GM13976 (cell line): Measurements from ENCODE around the gene ZNF512.

ENCODE experiments used
- DNase-seq: peaks from one replicate; pipeline ENCODE4 v3.0.0; 2012; ENCODE audit warnings: low spot score
- CTCF ChIP-seq: IDR thresholded peaks from 2 replicates; pipeline ENCODE4 v1.5.1; 2012; ENCODE audit warnings: borderline replicate concordance, mild to moderate bottlenecking; ENCODE audit not compliant: insufficient read depth; ENCODE audit errors: extremely low read depth, missing control alignments, control extremely low read depth
- in situ Hi-C: fragments of 300-500 bp; cut with MboI; formaldehyde crosslinking; loops from one replicate; pipeline ENCODE4 v1.12.0; 2022; ENCODE audit warnings: low sequenced_read_pairs, mixed read lengths, inconsistent platforms; ENCODE audit not compliant: unreplicated experiment

Gene ZNF512

DNA sequence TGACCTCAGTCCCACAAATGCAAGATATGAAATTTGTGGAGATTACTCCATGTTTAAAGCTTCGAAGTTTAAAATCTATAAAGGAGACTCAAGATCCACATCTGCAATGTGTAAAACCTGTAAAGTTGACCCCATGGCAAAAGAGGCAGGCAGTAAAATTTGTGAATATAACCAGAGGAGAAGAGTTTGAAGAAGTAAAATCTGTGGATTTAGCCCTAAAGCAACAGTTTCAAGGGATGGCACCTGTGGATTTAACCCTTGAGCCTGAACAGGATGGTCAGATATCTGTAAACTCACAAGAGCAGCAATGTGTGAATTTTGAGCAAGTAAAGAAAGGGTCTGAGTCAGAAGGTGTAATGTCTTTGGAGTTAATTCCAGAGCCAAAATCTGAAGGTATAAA, 11.2 kb upstream of the ZNF512 start:
- DNase-seq: no peak
- in situ Hi-C loops: no loop called here
- no peak for TF ChIP-seq CTCF

GRCh38 chr2:27572439-27572838, 10.4 kb upstream of the ZNF512 start:
- in situ Hi-C loops: no loop called here
- TF ChIP-seq CTCF: no peak
- DNase-seq: no peak

- no peak for DNase-seq
- in situ Hi-C loops: no loop called here
- TF ChIP-seq CTCF: no peak
These were observed 9.8 kb upstream of the ZNF512 start for GRCh38 chr2:27572998-27573429.

DNA sequence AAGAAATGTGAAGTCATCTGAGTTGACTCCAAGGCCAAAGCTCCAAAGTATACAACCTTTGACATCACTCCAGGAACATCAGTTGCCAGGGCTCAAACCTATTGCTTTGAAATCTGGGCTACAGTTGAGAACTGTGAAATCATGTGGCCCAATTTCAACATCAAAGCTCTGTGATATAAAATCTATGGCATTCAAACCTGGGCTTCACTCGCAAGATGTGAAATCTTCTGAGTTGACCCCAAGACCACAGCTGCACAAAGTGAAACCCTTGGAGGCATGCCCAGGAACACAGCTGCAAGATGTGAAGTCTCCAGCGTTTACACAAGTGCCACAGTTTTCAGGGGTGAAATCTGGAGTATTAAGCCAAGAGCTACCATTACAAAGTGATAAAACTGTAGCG, 9.4 kb upstream of the ZNF512 start:
- no peak for DNase-seq
- in situ Hi-C loops: no loop called here
- TF ChIP-seq CTCF: no peak

- TF ChIP-seq CTCF: no peak
- DNase-seq: no peak
- in situ Hi-C loops: no loop called here
These were observed 1.3 kb upstream of the ZNF512 start for GRCh38 chr2:27581417-27582128.

- in situ Hi-C loops: no loop called here
- no peak for TF ChIP-seq CTCF
- no peak for DNase-seq
These were observed 630 bp upstream of the ZNF512 start for GRCh38 chr2:27582129-27582694.
